T-cell (primary cell): ENCODE measurements around the gene SCAPER. TPM values are rescaled to one million over a fixed set of nuclear protein-coding genes. Genes with fewer than 3 reads are reported as not detected.

ENCODE experiments used
- ATAC-seq, 4 experiments: fragments of 200-7000 bp in 3 of 4; fragments of 150-1000 bp in 1 of 4; cut with Tn5 transposase; replicated peaks in 1 of 4; 1 replicate in 3 of 4; 2 replicates in 1 of 4; pipeline ENCODE4 v1.10.0; 2021; ENCODE audit warnings: moderate library complexity in 3 of 4, mild to moderate bottlenecking in 2 of 4, moderate number of reproducible peaks in 1 of 4
- CTCF ChIA-PET, 2 donors: fragments of 300-600 bp; sonication (Branson Sonifier 250); formaldehyde crosslinking; loops; one replicate each; lab custom pipeline; 2022; ENCODE audit warnings: antibody characterized with exemption in 2 of 2; lab: Charles Lee
- POLR2A ChIA-PET, 2 donors: fragments of 300-600 bp; sonication (Branson Sonifier 250); formaldehyde crosslinking; loops; one replicate each; lab custom pipeline; 2022; ENCODE audit warnings: antibody characterized with exemption in 2 of 2; lab: Charles Lee
- DNase-seq, 35 experiments: peaks; one replicate each; pipeline versions ENCODE4 v3.0.0 to v3.0.0-alpha.2; 2013 to 2023
- H3K27ac ChIP-seq: one replicate; pipeline ENCODE4 v1.5.1; 2013; ENCODE audit warnings: low read length
- H3K27me3 ChIP-seq, 2 experiments: replicated peaks in 1 of 2; 1 replicate in 1 of 2; 2 replicates in 1 of 2; pipeline versions ENCODE4 v1.6.1 to v1.7.0; 2013; ENCODE audit warnings: low read length in 1 of 2, mixed read lengths in 1 of 2; ENCODE audit not compliant: control insufficient read depth in 2 of 2, insufficient read depth in 2 of 2; ENCODE audit errors: extremely low read depth in 1 of 2
- H3K36me3 ChIP-seq, 2 donors: 1 replicate in 1 of 2; 2 replicates in 1 of 2; pipeline versions ENCODE4 v1.6.1 to v1.7.0; 2013; ENCODE audit warnings: low read length in 1 of 2; ENCODE audit not compliant: control insufficient read depth in 2 of 2, insufficient read depth in 1 of 2; ENCODE audit errors: extremely low read depth in 1 of 2
- H3K4me1 ChIP-seq, 2 experiments: 1 replicate in 1 of 2; 2 replicates in 1 of 2; pipeline versions ENCODE4 v1.6.1 to v1.7.0; 2013; ENCODE audit warnings: low read length in 2 of 2, mixed read lengths in 1 of 2; ENCODE audit not compliant: insufficient read depth in 2 of 2, control insufficient read depth in 1 of 2; ENCODE audit errors: extremely low read depth in 1 of 2
- H3K4me3 ChIP-seq, 2 donors: 1 replicate in 1 of 2; 2 replicates in 1 of 2; pipeline versions ENCODE4 v1.5.1 to v1.7.0; 2013; ENCODE audit warnings: mild to moderate bottlenecking in 2 of 2, low read length in 1 of 2, moderate library complexity in 1 of 2; ENCODE audit not compliant: control insufficient read depth in 1 of 2; ENCODE audit errors: extremely low read depth in 1 of 2
- H3K9me3 ChIP-seq: 2 replicates; pipeline ENCODE4 v1.7.0; 2013
- H3K27ac Mint-ChIP-seq, 2 donors: one replicate each; pipeline ENCODE4 v1.8.0; 2020 to 2021; ENCODE audit warnings: mild to moderate bottlenecking in 2 of 2, mixed read lengths in 2 of 2
- H3K27me3 Mint-ChIP-seq, 2 donors: one replicate each; pipeline ENCODE4 v1.8.0; 2021 to 2022; ENCODE audit warnings: mixed read lengths in 2 of 2
- H3K36me3 Mint-ChIP-seq: one replicate; pipeline ENCODE4 v1.8.0; 2021; ENCODE audit warnings: mixed read lengths
- H3K4me1 Mint-ChIP-seq, 3 donors: one replicate each; pipeline ENCODE4 v1.8.0; 2020 to 2022; ENCODE audit warnings: mixed read lengths in 3 of 3, mild to moderate bottlenecking in 1 of 3
- H3K4me3 Mint-ChIP-seq, 3 donors: one replicate each; pipeline ENCODE4 v1.8.0; 2020 to 2022; ENCODE audit warnings: mild to moderate bottlenecking in 3 of 3, mixed read lengths in 3 of 3, moderate library complexity in 3 of 3
- H3K9me3 Mint-ChIP-seq, 3 donors: one replicate each; pipeline ENCODE4 v1.8.0; 2020 to 2022; ENCODE audit warnings: mixed read lengths in 3 of 3
- WGBS: methylation state at CpG from one replicate; pipeline ENCODE4 v1.1.5; 2013; ENCODE audit warnings: missing lambda C conversion rate; ENCODE audit not compliant: insufficient coverage; 5-methylcytosine and 5-hydroxymethylcytosine counted together
- total RNA-seq, 35 experiments: library from RNA in 6 of 35; stranded (reverse) in 6 of 35; fragments of 120-200 nt in 1 of 35; gene quantifications; one replicate each; pipeline versions ENCODE4 v1.2.1 to v1.2.4 and lab custom pipeline; 2013 to 2026

Gene SCAPER
- total RNA-seq, 5 donors from 2014 or later (not counting 1 experiment from before 2014, with no cell fraction given) = 32.5 to 59.4 (median 44.1) TPM

DNA sequence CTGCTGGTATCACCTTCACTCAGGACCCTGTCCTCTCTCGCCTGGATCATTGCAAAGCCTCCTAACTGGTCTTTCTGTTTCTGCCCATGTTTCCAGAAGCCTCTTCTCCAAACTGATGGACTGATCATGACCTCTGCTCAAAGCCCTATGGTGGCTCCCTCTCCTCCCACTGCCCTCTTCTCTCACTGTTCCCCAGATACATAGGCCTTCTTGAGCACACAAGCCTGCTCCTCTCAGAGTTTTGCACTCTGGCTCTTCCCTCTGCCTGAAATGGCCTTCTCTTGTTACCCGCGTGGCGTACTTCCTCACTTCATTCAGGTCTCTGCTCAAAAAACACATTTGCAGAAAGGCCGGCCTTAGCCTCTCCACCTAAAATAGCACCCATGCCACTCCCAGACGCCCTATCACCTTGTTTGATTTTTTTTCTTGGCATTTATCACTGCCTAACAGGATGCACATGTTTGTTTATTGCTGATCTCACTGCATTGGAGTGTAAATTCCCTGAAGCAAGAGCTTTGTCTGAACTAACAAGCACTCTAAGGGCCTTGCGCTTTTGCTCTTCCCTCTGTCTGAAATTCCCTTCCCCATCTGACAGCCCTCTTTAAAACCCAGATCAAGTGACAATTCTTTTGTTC, 592.5 kb downstream of the SCAPER start:
- no peak overlapping the region for H3K4me3 ChIP-seq
- H3K27me3 ChIP-seq = no peaks in the 10 kb centered on the region
- DNase-seq (no peak), ATAC-seq (no peak)
- no peaks in the 10 kb centered on the region for H3K36me3 Mint-ChIP-seq
- peaks cover 4 to 17% of the 10 kb centered on the region in 2 experiments for H3K4me1 ChIP-seq
- ChIA-PET CTCF (no interaction called here), POLR2A (interaction anchor here in 1 of 2 donors (0.7 kb wide), 1 partner anchor 17 kb away, joined by 3 read pairs; no protein-coding TSS in a partner anchor)
- no peaks in the 10 kb centered on the region for H3K27me3 Mint-ChIP-seq
- H3K27ac ChIP-seq = no peak overlapping the region
- H3K36me3 ChIP-seq = no peaks in the 10 kb centered on the region
- 90% methylated on average over 7 of the region's 7 CpGs for WGBS
- H3K4me3 Mint-ChIP-seq = peak overlapping the region; percentile 87 to 92 (median 87)
- peak overlapping the region in 1 of 2 donors; percentile 11 for H3K27ac Mint-ChIP-seq
- peaks cover 32 to 42% (median 33%) of the 10 kb centered on the region in 3 donors for H3K4me1 Mint-ChIP-seq
- H3K9me3 Mint-ChIP-seq = no peaks in the 10 kb centered on the region
- no peaks in the 10 kb centered on the region for H3K9me3 ChIP-seq

DNA sequence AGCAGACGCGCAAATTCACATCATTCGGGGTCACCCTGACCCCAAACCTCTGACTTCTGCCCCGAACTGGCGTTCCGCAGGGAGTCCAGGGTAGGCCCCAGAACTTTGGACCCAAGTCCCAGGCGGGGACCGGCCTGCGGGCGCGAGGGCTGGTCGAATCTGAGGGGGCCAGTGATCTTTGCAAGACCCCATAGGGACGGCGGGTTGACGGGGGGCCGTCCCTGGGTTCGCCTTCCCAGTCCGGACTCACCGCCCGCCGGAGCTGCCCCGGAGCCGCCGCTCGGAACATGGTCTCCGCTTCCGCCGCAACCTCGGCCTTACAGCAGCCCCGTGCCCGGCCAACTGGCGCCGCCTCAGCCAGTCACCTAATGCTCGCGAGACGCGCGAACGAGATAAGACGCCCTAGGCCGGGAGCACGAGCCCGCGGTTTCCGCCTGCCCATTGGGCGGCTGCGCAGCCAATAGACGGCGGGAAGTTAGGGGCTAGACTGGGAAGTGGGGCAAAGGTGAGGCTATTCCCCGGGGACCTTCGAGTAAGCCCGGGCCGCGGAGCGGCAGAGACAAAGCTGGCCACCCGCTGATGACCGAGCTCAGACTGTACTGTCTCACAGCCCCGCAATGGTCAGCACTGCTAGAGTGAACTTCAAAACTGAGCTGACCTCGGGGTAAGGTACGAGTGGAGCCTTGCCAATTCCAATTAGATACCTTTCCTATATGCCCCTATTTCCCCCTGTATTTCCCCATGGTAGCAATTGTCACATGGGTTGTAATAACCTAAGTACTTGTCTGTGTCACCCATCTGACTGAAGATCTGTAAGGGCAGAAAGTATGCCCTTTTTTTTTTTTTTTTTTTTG, 593.8 kb downstream of the SCAPER start, which contains the start of gene ETFA:
Gene ETFA, minus strand, starts transcription at position 370 of the 854 bp plus-strand sequence. Its CDS starts 81 bp downstream, at position 289.
- Mint-ChIP-seq H3K27ac (peak within 1 kb of the TSS; percentile 71 to 78), H3K27me3 (no peaks in the 10 kb centered on the region), H3K36me3 (no peaks in the 10 kb centered on the region), H3K9me3 (no peaks in the 10 kb centered on the region), H3K4me3 (peak within 1 kb of the TSS; percentile 87 to 92 (median 87)), H3K4me1 (peaks cover 36 to 51% (median 37%) of the 10 kb centered on the region in 3 donors)
- Histone ChIP-seq H3K36me3 (no peaks in the 10 kb centered on the region), H3K4me1 (peaks cover 4 to 17% of the 10 kb centered on the region in 2 experiments), H3K9me3 (no peaks in the 10 kb centered on the region), H3K27me3 (no peaks in the 10 kb centered on the region), H3K27ac (peak within 1 kb of the TSS; percentile 40), H3K4me3 (peak within 1 kb of the TSS; percentile 94 to 97)
- DNase-seq (peak; percentile 62 to 92 (median 79)), ATAC-seq (peak; percentile 96 to 98 (median 98))
- CTCF ChIA-PET = no interaction called here
- under 1% methylated on average over 58 of the region's 60 CpGs for WGBS
- POLR2A ChIA-PET = interaction anchor here in 1 of 2 donors (0.6 kb wide), 1 partner anchor 40 kb away, joined by 3 read pairs; no protein-coding TSS in a partner anchor

- no peaks in the 10 kb centered on the region for H3K27me3 ChIP-seq
- ATAC-seq (peak in 3 of 4 experiments; percentile 6 to 21 (median 7)), DNase-seq (peak in 2 of 35 experiments; percentile 8 to 33)
- no peaks in the 10 kb centered on the region for H3K36me3 ChIP-seq
- H3K9me3 ChIP-seq = no peaks in the 10 kb centered on the region
- H3K36me3 Mint-ChIP-seq = no peaks in the 10 kb centered on the region
- H3K4me3 ChIP-seq = peak overlapping the region; percentile 94 to 97
- H3K4me1 ChIP-seq = peaks cover 4 to 17% of the 10 kb centered on the region in 2 experiments
- POLR2A ChIA-PET = interaction anchor here in 1 of 2 donors (0.6 kb wide), 1 partner anchor 41 kb away, joined by 3 read pairs; no protein-coding TSS in a partner anchor
- no peaks in the 10 kb centered on the region for H3K9me3 Mint-ChIP-seq
- WGBS = 0% methylated on average over 12 of the region's 16 CpGs
- CTCF ChIA-PET = interaction anchor here in 1 of 2 donors (0.6 kb wide), 1 partner anchor 596 kb away, joined by 4 read pairs; no protein-coding TSS in a partner anchor
- H3K27ac ChIP-seq = peak overlapping the region; percentile 40
- no peaks in the 10 kb centered on the region for H3K27me3 Mint-ChIP-seq
- H3K27ac Mint-ChIP-seq = peak overlapping the region; percentile 65 to 71
- H3K4me3 Mint-ChIP-seq = peak overlapping the region; percentile 87 to 92 (median 87)
- peaks cover 40 to 55% (median 41%) of the 10 kb centered on the region in 3 donors for H3K4me1 Mint-ChIP-seq
Measured at GRCh38 chr15:76310475-76311099, 594.6 kb downstream of the SCAPER start.

GRCh38 chr15:76309601-76310330, 595.4 kb downstream of the SCAPER start:
- H3K36me3 Mint-ChIP-seq = peaks cover 4% of the 10 kb centered on the region
- H3K4me1 Mint-ChIP-seq = peaks cover 45 to 63% (median 47%) of the 10 kb centered on the region in 3 donors
- CTCF ChIA-PET = interaction anchor here (0.6 to 1.1 kb wide), 2 partner anchors 23 to 597 kb away, joined by 3 to 4 read pairs; no protein-coding TSS in a partner anchor
- Histone ChIP-seq H3K27me3 (no peaks in the 10 kb centered on the region), H3K9me3 (no peaks in the 10 kb centered on the region), H3K4me3 (no peak overlapping the region), H3K4me1 (peaks cover 4 to 17% of the 10 kb centered on the region in 2 experiments), H3K27ac (no peak overlapping the region), H3K36me3 (no peaks in the 10 kb centered on the region)
- peaks cover 0 to 3% (median 2%) of the 10 kb centered on the region in 3 donors for H3K9me3 Mint-ChIP-seq
- H3K27ac Mint-ChIP-seq = no peak overlapping the region
- DNase-seq (no peak), ATAC-seq (no peak)
- no peaks in the 10 kb centered on the region for H3K27me3 Mint-ChIP-seq
- H3K4me3 Mint-ChIP-seq = peak overlapping the region; percentile 87 to 92 (median 87)
- POLR2A ChIA-PET = no interaction called here
- 100% methylated on average over 1 of the region's 13 CpGs for WGBS

DNA sequence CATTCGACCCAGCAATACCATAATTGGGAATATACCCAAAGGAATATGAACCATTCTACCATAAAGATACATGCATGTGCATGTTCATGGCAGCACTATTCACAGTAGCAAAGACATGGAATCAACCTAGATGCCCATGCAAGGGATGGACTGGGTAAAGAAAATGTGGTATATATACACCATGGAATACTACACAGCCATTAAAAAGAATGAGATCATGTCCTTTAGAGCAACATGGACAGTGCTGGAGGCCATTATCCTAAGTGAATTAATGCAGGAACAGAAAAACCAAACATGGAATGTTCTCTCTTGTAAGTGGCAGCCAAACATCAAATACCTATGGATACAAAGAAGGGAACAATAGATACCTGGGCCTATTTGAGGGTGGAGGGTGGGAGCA, 601.2 kb downstream of the SCAPER start:
- no peaks in the 10 kb centered on the region for H3K9me3 ChIP-seq
- H3K4me3 Mint-ChIP-seq = no peak overlapping the region
- ChIA-PET CTCF (interaction anchor here in 1 of 2 donors (0.7 kb wide), 1 partner anchor 582 kb away, joined by 4 read pairs; no protein-coding TSS in a partner anchor), POLR2A (no interaction called here)
- H3K4me3 ChIP-seq = no peak overlapping the region
- H3K27me3 ChIP-seq = no peaks in the 10 kb centered on the region
- no peak for ATAC-seq
- H3K9me3 Mint-ChIP-seq = peaks cover 0 to 3% (median 2%) of the 10 kb centered on the region in 3 donors
- no peaks in the 10 kb centered on the region for H3K36me3 ChIP-seq
- H3K27me3 Mint-ChIP-seq = no peaks in the 10 kb centered on the region
- peaks cover 0 to 7% of the 10 kb centered on the region in 2 experiments for H3K4me1 ChIP-seq
- peaks cover 4% of the 10 kb centered on the region for H3K36me3 Mint-ChIP-seq
- no peak for DNase-seq
- H3K4me1 Mint-ChIP-seq = peaks cover 34 to 50% (median 37%) of the 10 kb centered on the region in 3 donors
- whole genome bisulfite sequencing = no CpG with 5 or more reads among the region's 1 CpG
- H3K27ac ChIP-seq = no peak overlapping the region
- no peak overlapping the region for H3K27ac Mint-ChIP-seq
